OCI-M1 (cell line): Measurements from ENCODE around the gene TGFBRAP1.

ENCODE experiments used
- DNase-seq: peaks from one replicate; lab custom pipeline; 2025; lab: John Stamatoyannopoulos, UW

TGFBRAP1 gene

GRCh38 chr2:105238664-105239240 lies 90.8 kb downstream of the TGFBRAP1 start:
- DNase-seq, result no peak

GRCh38 chr2:105237045-105237765 lies 92.3 kb downstream of the TGFBRAP1 start:
- no peak for DNase-seq

DNA sequence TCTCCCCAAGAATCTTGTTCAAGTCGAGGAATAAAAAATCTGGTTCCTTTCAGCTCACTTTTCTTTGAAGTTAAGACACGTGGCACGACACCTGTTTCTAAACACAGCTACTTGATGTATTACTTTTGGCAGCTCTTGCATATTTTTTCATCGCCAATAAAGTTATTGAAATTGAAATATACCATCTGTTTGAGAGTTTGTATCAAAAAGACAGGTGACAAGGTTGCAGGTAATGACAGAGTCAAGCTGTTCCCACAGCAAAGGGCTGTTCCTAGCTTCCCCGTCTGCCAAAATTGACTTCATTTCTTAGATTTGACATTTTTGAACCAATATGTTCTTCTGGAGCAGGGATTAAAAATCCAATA lies 93.5 kb downstream of the TGFBRAP1 start:
- DNase-seq, result no peak

GRCh38 chr2:105235388-105236059 lies 94.0 kb downstream of the TGFBRAP1 start:
- DNase-seq, result peak; percentile 88

DNA sequence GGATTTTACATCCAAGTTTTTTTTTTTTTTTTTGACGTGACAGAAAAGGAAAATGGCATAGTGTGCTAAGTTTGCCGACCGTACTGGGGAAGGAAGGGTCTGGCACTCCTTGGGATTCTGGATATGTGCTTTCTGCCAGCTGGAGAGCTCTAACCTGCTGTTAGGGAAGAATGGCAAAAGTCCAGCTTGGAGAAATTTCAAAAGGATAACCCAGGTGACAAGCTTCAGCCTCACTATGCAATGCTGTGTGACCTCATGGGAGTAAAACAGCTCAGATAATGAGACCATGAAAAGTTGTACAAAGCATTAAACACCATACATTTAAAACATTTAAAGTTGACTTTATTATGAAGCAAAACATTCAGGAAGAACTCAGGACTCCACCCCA lies 98.3 kb downstream of the TGFBRAP1 start:
- no peak for DNase-seq

DNA sequence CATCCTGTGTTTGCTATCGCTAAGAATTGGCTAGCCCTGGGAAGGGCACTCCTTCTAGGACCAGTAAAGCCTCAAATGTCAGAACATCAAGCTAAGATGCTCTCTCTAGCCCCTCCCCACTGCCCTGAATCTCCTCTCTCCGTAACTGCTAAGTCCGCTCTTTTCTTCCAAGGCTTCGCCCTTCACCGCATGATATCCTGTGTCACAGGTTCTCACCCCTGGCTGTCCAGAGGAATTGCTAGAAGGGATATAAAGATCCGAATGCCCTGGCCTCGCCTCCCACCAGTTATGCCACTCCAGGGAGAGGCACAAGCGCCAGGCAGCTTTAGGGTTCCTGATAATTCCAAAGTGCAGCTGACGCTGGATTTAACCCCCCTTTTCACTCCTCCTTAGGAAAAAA lies 105.1 kb downstream of the TGFBRAP1 start:
- no peak for DNase-seq

GRCh38 chr2:105220604-105221003 lies 108.9 kb downstream of the TGFBRAP1 start:
- no peak for DNase-seq

DNA sequence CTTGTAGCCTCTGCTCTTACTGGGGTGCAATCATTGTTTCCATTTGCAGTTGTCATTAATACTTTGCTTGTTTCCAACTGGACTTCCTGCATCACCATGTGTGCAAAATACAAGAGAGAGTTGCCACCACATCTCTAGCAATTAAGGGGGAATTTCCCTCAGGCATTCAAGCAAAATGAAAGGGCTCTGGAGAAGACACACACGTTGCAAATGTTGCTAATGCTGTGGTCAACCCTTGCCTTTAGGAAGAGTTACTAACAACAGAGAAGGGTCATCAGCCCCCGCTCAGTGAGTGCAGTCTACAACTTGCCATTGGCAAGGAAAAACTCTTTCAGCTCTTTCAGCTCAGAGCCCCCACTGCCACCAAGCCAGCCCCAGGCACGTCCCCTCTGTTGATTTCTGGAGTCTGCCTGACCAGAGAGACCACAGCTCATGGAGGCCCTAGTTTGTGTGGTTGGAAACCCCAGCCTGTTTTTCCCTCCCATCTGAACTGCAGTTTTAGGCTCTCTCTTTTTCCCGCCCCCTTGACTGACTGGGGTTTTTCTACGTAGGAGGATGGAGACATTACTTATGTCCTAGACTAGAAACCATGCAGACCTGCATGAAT lies 113.8 kb downstream of the TGFBRAP1 start:
- no peak for DNase-seq
